NCI-H524 treated with DMSO at 0.1 percent for 48 hours (cell line): ENCODE results near the gene RP2.

ENCODE experiments used
- DNase-seq: peaks from one replicate; lab custom pipeline; 2025; lab: John Stamatoyannopoulos, UW

RP2 gene

DNA sequence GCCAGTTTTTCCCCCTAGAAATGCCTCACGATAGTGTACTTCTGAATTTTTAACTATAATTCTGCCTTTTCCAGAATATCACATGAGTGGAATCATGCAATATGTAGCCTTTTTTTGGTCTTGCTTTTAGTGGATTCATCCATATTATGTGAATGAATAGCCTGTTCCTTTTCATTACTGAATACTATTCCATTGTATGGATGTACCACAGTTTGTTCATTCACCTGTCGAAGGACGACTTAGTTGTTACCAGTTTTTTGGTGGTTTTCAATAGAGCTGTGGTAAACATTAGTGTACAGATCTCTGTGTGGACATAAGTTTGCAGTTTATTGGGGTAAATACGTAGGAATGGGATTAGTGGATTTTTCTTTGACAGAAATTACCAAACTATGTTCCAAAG, 83.4 kb downstream of the RP2 start:
- no peak for DNase-seq

GRCh38 chrX:46922611-46923010, 85.8 kb downstream of the RP2 start:
- DNase-seq: no peak

DNA sequence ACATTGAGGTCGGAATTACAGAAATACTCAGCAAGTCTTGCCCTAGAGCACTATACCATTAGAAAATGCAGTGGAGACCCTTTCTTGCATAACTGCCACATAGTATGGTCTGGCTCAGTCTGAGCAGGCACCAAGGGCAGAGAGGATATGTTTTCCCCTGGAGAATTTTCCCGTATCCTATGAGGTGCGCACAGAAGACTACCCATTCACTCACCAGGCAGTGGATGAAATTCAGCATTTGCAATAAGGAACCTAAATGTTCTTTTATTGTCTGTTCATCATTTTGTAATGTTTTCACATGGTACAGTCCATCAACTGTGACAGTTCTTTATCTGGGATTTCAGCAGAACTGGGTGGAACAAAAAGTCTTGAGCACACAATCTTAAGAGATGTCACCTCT, 90.9 kb downstream of the RP2 start:
- DNase-seq: no peak

DNA sequence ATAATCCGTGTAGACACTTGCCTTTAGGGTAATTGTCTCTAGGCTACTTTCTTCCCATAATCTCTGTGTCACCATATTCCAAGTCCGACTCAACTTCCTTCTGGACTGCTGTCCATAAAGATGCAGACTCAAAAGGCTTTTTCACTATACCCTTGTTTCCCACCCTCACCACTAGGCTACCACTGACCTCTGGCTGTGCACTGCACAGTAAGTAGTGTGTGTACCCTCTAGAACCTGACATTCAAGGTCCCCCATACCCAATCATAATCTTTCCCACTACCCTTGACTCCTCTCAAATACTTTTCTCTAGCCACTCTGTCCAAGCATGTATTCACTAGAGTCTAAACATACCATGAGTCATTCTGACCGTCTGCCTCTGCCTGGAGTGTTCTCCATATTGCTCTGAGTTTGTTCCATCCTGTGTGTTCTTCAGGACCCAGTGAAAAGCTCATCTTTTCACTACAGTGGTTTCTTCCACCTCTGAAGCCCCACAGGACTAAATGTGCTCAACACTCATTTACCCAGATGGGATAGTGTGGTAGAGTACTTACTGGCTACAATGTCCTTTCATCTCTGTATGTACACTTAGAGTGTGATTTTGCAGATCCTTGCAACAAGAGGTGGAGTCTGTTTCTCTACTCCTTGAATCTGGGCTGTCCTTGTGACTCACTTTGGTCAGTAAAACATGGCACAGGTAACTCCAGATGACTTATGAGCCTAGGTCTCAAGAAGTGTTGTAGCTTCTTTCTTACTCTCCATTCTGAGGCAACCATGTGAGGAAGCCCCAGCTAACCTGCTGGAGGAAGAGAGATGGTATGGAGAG, 92.8 kb downstream of the RP2 start:
- no peak for DNase-seq
